GM06990 (cell line): Measurements from ENCODE around the gene MDM4.
A peak's percentile ranks its signal among the peaks of the same experiment; 100 is the strongest.
"Not testable (repeated sequence)": the region's sequence is repeated elsewhere in the genome, so short reads cannot be mapped to it uniquely, and the experiment has no call there.

Experiments
- DNase-seq: peaks from one replicate; pipeline ENCODE4 v3.0.0-alpha.2; 2011; ENCODE audit not compliant: insufficient read length; ENCODE audit errors: extremely low read depth
- H3K27me3 ChIP-seq: replicated peaks from 2 replicates; pipeline ENCODE4 v1.6.0; 2011; ENCODE audit warnings: low read length; ENCODE audit not compliant: control insufficient read depth, insufficient read depth
- H3K36me3 ChIP-seq: 2 replicates; pipeline ENCODE4 v1.5.1; 2011; ENCODE audit warnings: low read length; ENCODE audit not compliant: control insufficient read depth, insufficient read depth
- H3K4me3 ChIP-seq: replicated peaks from 2 replicates; pipeline ENCODE4 v1.5.1; 2011; ENCODE audit warnings: low read depth, mild to moderate bottlenecking, control low read depth, low read length
- CTCF ChIP-seq: IDR thresholded peaks from 2 replicates; pipeline ENCODE4 v1.5.1; 2011; ENCODE audit warnings: low read length, control low read depth, mild to moderate bottlenecking, inconsistent platforms; ENCODE audit not compliant: insufficient read depth, poor library complexity, severe bottlenecking

MDM4 gene

DNA sequence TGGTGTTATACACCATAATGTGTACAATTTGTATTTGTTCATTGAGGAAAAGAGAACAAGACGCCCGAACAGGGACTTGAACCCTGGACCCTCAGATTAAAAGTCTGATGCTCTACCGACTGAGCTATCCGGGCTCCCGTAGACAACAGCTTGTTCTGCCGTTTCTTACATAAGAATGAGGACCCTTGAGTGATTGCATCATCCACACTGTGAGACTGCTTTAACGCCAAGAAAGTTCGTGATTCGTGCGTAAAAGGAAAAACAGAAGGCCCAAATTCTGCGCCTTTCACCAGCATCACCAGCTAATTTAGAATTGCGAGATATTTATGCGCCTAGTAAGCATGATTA, 9.3 kb upstream of the MDM4 start:
- peak; percentile 75 for DNase-seq
- no peak for TF ChIP-seq CTCF
- H3K27me3 ChIP-seq = no peaks in the 10 kb centered on the region
- no peaks in the 10 kb centered on the region for H3K36me3 ChIP-seq
- H3K4me3 ChIP-seq = peak overlapping the region; percentile 67

DNA sequence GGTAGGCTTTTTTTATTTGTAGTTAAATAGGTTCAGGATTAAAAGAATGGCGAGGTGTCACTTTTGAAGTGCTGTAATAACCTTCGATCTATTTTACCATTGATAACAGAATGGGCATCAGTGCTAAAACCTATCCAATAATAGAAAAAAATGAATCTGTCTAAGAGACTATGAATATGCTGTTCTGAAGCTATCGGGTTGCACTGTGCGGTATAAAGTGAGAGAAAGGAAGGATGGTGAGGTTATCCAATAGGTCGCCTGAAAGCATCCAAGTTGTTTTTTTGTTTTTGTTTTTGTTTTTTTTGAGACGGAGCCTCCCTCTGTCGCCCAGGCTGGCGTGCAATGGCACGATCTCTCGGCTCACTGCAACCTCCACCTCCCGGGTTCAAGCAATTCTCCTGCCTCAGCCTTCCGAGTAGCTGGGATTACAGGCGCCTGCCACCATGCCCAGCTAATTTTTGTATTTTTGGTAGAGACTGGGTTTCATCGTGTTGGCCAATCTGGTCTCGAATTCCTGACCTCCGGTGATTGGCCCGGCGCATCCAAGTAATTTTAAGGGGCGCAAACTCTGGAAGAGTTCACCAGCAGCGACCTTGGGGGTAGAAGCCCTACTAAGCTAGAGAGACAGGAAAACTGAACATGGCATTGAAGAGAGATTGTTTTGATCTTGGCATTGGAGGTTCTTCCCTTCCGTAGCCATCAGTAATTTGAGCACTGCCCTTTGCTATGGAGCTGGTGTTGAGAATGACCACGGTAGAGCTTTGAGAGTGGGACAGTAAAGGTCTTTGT, 8.7 kb upstream of the MDM4 start:
- H3K4me3 ChIP-seq = peak overlapping the region; percentile 67
- peak; percentile 43 for DNase-seq
- TF ChIP-seq CTCF = no peak
- H3K27me3 ChIP-seq = no peaks in the 10 kb centered on the region
- H3K36me3 ChIP-seq = no peaks in the 10 kb centered on the region

GRCh38 chr1:204509186-204509635, 7.0 kb upstream of the MDM4 start:
- no peak for TF ChIP-seq CTCF
- Histone ChIP-seq H3K27me3 (no peaks in the 10 kb centered on the region), H3K4me3 (no peak overlapping the region), H3K36me3 (no peaks in the 10 kb centered on the region)
- no peak for DNase-seq

GRCh38 chr1:204511366-204511765, 4.8 kb upstream of the MDM4 start:
- Histone ChIP-seq H3K27me3 (no peaks in the 10 kb centered on the region), H3K36me3 (no peaks in the 10 kb centered on the region), H3K4me3 (no peak overlapping the region)
- DNase-seq = no peak
- no peak for TF ChIP-seq CTCF

- Histone ChIP-seq H3K4me3 (peak overlapping the region; percentile 50), H3K36me3 (no peaks in the 10 kb centered on the region), H3K27me3 (no peaks in the 10 kb centered on the region)
- TF ChIP-seq CTCF = no peak
- peak; percentile 86 for DNase-seq
Observed at GRCh38 chr1:204513117-204513716, 3.0 kb upstream of the MDM4 start.

GRCh38 chr1:204514828-204515227, 1.4 kb upstream of the MDM4 start:
- H3K4me3 ChIP-seq = no peak overlapping the region
- H3K36me3 ChIP-seq = 0 out of 2 replicates have a peak, but pooled peaks cover 1% of the 10 kb centered on the region
- no peak for TF ChIP-seq CTCF
- H3K27me3 ChIP-seq = no peaks in the 10 kb centered on the region
- DNase-seq = no peak

GRCh38 chr1:204517382-204517781, 1.2 kb downstream of the MDM4 start:
- H3K36me3 ChIP-seq, H3K27me3 ChIP-seq, DNase-seq: not testable (repeated sequence)
- peak overlapping the region; percentile 63 for H3K4me3 ChIP-seq
